HFF-Myc (cell line): ENCODE measurements around the gene PXK.

Source experiments
- DNase-seq: peaks from one replicate; pipeline ENCODE4 v3.0.0-alpha.2; 2011; ENCODE audit warnings: low read depth; ENCODE audit errors: extremely low read depth
- H3K4me3 ChIP-seq: replicated peaks from 2 replicates; pipeline ENCODE4 v1.5.1; 2011; ENCODE audit warnings: low read depth, mild to moderate bottlenecking, control low read depth, low read length
- TF ChIP-seq, protein P1 (sequence below): IDR thresholded peaks from 2 replicates; pipeline ENCODE4 v1.5.1; 2012; ENCODE audit warnings: mild to moderate bottlenecking, low read depth, low read length, control low read depth; ENCODE audit errors: missing control alignments

Gene PXK

DNA sequence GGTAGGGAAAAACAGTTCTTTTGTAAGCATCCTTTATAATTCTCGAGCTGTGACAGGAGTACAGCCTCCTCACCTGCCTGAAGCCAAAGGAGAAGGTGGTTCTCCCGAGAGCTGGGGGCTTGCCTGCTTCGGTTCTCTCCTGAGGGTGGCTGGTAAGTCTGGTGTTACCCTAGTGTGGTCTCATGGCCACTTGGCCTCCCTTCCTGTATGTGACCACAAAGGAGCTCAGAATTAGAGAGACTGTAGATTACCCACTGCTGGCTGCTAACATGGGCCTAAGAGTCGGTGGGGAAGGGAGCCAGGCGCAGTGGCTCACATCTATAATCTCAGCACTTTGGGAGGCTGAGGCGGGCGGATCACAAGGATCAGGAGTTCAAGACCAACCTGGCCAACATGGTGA is 88.3 kb downstream of the PXK start:
- TF ChIP-seq, protein P1, sequence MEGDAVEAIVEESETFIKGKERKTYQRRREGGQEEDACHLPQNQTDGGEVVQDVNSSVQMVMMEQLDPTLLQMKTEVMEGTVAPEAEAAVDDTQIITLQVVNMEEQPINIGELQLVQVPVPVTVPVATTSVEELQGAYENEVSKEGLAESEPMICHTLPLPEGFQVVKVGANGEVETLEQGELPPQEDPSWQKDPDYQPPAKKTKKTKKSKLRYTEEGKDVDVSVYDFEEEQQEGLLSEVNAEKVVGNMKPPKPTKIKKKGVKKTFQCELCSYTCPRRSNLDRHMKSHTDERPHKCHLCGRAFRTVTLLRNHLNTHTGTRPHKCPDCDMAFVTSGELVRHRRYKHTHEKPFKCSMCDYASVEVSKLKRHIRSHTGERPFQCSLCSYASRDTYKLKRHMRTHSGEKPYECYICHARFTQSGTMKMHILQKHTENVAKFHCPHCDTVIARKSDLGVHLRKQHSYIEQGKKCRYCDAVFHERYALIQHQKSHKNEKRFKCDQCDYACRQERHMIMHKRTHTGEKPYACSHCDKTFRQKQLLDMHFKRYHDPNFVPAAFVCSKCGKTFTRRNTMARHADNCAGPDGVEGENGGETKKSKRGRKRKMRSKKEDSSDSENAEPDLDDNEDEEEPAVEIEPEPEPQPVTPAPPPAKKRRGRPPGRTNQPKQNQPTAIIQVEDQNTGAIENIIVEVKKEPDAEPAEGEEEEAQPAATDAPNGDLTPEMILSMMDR: no peak
- H3K4me3 ChIP-seq: no peak overlapping the region
- DNase-seq: no peak

DNA sequence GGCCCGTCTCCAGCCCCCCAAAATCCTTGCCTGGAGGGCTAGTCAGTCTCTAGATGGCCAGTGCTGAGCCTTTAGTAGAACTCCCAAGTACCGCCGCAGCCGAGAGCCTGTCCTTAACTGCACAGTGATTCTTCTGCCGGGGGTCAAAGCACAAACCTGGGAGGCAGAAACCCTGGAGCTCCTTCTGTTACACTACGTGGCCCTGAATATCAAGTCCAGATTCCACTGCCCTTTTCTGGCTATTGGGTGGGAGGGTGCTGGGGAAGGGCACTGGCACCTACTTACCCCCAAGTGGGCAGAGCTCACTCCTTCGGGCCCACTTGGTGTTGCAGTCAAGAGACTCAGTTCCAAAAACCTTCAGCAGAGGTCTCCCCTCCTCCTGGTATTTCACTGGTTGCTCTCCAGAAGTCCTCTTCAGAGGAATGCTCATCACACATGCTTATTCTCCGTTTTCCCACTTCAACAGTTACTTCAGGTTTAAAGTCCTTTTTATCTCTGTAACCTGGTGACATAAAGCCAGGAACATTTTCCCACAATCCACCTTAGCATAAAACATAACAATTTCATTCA is 90.1 kb downstream of the PXK start:
- TF ChIP-seq, protein P1: peak; percentile 23
- no peak overlapping the region for H3K4me3 ChIP-seq
- DNase-seq: no peak

DNA sequence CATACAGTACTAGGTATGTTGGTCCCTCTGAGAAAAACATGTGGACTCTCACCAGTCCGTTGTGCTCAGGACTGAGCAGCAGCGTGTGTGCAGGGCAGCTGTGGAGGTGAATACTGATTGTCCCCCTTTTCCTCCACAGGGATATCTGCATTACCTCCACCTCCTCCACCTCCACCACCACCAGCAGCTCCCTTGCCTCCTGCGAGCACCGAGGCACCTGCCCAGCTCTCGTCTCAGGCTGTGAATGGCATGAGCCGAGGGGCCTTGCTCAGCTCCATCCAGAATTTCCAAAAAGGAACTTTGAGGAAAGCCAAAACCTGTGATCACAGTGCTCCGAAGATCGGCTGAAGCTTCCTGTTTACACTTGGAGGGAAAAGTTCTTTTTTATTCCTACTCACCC is 91.9 kb downstream of the PXK start:
- no peak for DNase-seq
- H3K4me3 ChIP-seq: no peak overlapping the region
- TF ChIP-seq, protein P1: no peak

DNA sequence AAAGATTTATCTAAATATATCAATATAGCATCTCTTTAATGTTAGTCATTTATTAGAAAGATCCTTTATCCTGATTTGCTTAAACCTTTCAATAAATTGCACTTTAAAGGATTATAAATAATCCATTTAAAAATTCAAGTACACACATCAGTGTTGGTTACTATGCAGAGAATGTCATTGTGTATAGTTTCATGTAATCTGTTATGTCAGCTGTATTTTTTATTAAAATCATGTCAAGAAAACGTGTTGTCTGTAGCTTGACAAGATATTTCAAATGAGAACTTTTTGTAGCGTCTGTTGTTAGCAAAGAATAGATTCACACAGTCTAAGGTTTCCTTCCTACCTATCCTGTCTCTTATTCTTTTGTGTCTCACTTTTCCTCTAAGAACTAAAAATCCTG is 93.1 kb downstream of the PXK start:
- DNase-seq: no peak
- no peak overlapping the region for H3K4me3 ChIP-seq
- TF ChIP-seq, protein P1: no peak

DNA sequence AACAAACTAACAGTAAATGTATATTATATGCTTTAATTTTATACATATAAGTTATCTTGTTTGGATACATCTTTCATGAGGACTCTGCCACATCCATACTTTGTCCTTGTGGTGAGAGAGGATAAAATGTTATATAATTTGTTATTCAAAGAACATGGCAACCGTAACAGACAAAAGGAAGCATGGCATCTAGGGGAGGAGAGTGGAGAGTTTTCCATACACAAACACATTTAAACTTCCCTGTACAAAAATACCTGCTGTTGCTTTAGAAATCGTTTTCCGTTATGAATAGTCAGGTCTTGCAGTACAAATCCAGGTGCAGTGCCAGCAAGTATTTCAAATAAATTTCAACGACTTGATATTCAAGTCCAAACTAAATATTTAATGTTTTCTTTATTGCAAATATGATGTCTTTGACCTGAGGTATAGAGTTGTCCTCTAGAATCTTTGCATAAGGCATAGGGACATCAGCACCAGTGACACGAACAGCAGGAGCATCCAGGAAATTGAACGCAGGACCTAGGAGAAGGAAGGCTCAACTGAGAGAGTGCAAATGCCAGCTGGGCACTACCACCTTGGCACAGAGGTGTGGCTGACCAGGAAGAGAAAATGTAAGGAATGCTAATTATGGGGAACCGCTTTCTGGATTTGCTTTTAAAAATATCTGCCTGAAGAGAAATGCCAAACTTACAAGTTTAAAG is 95.1 kb downstream of the PXK start:
- TF ChIP-seq, protein P1: no peak
- H3K4me3 ChIP-seq: no peak overlapping the region
- no peak for DNase-seq

DNA sequence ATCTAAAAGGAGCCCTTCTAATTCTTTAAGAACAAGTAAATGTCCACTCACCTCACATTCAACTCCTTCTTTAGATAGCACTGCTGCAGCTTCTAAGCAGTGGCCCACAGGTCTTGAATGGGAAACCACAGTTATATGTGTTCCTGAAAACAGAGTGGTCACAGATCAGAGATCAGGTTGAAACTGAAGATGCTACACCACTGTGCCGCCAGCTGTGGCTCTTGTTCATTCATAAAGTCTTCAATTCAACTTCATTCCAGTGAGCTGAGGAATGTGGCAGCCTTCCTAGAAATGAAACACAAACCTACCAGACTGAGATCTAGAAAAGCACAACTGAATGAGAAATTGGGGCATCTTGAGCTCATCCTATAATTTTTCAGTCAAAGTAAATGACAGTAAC is 97.0 kb downstream of the PXK start:
- TF ChIP-seq, protein P1: no peak
- no peak overlapping the region for H3K4me3 ChIP-seq
- DNase-seq: no peak

DNA sequence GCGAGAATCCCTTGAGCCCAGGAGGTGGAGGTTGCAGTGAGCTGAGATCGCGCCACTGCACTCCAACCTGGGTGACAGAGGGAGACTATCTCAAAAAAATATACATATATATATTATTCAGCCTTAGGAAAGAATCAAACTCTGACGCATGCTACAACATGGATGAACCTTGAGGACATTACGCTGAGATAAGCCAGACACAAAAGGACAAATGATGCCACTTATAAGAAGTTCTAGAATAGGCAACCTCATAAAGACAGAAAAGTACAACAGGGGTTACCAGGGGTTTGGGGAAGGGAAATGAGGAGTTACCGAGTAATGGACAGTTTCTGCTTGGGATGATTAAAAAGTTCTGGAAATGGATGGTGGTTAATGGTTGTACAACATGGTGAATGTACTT is 100.2 kb downstream of the PXK start:
- no peak for DNase-seq
- peak overlapping the region; percentile 67 for H3K4me3 ChIP-seq
- TF ChIP-seq, protein P1: no peak
